ENCODE results near the gene SAXO2. TPM values are rescaled to one million over a fixed set of nuclear protein-coding genes. Genes with fewer than 3 reads are reported as not detected.
"Not testable (repeated sequence)": the region's sequence is repeated elsewhere in the genome, so short reads cannot be mapped to it uniquely, and the experiment has no call there.

SAXO2 gene
- total and polyA plus RNA-seq, 8 donors, result 1.4 to 21.6 (median 11.9) TPM

GRCh38 chr15:82313446-82313845, 50.8 kb downstream of the SAXO2 start:
- TF ChIP-seq CTCF (IDR thresholded peaks at IDR 0.05), result no peak
- DNase-seq (no peak), ATAC-seq (no peak)
- Histone ChIP-seq H3K27ac (no peak overlapping the region), H3K9me3 (no peaks in the 10 kb centered on the region), H3K36me3 (no peaks in the 10 kb centered on the region), H3K27me3 (no peaks in the 10 kb centered on the region), H3K4me3 (no peak overlapping the region), H3K4me1 (no peaks in the 10 kb centered on the region)
- intact Hi-C loops (cut with DNase I), result no loop called here

- H3K4me3 ChIP-seq; ATAC-seq; intact Hi-C loops (cut with DNase I); H3K4me1 ChIP-seq; H3K27me3 ChIP-seq; H3K36me3 ChIP-seq; H3K27ac ChIP-seq; DNase-seq; H3K9me3 ChIP-seq: not testable (repeated sequence)
Measured at GRCh38 chr15:82313951-82314768, 51.5 kb downstream of the SAXO2 start.

GRCh38 chr15:82314769-82315518, 52.3 kb downstream of the SAXO2 start:
- intact Hi-C loops (cut with DNase I), result no loop called here

GRCh38 chr15:82315519-82316246, 53.1 kb downstream of the SAXO2 start:
- DNase-seq (no peak), ATAC-seq (no peak)
- Histone ChIP-seq H3K9me3 (no peaks in the 10 kb centered on the region), H3K27me3 (no peaks in the 10 kb centered on the region), H3K27ac (no peak overlapping the region), H3K4me1 (no peaks in the 10 kb centered on the region), H3K4me3 (no peak overlapping the region), H3K36me3 (no peaks in the 10 kb centered on the region)
- TF ChIP-seq CTCF (IDR thresholded peaks at IDR 0.05), result no peak
- intact Hi-C loops (cut with DNase I), result no loop called here

More at GRCh38 chr15:82314769-82315518, 52.3 kb downstream of the SAXO2 start:
- ATAC-seq, result no peak
- TF ChIP-seq CTCF (IDR thresholded peaks at IDR 0.05), result no peak
- Histone ChIP-seq H3K4me3 (no peak overlapping the region), H3K36me3 (no peaks in the 10 kb centered on the region), H3K9me3 (no peaks in the 10 kb centered on the region), H3K27ac (no peak overlapping the region), H3K4me1 (no peaks in the 10 kb centered on the region), H3K27me3 (no peaks in the 10 kb centered on the region)
- no peak for DNase-seq

GRCh38 chr15:82316247-82317090, 53.9 kb downstream of the SAXO2 start:
- ATAC-seq, result not testable (repeated sequence)

More at GRCh38 chr15:82316247-82317090, 53.9 kb downstream of the SAXO2 start:
- H3K36me3 ChIP-seq; intact Hi-C loops (cut with DNase I); H3K27ac ChIP-seq; H3K27me3 ChIP-seq; H3K4me1 ChIP-seq; H3K4me3 ChIP-seq; DNase-seq; H3K9me3 ChIP-seq: not testable (repeated sequence)
